ENCODE results near the gene PLEKHG3.

- TF ChIP-seq GATA2 (IDR thresholded peaks at IDR 0.05; ENCODE audit: low read depth, low read length), result no peak
- no peak for TF ChIP-seq GATA3 (IDR thresholded peaks at IDR 0.05; ENCODE audit: low read depth, low read length)
Observed at GRCh38 chr14:64723691-64724577, 19.7 kb downstream of the PLEKHG3 start.

Data from SH-SY5Y (cell line).